Fibroblast of lung (primary cell): ENCODE measurements around the gene STARD9. TPM values are rescaled to one million over a fixed set of nuclear protein-coding genes. Genes with fewer than 3 reads are reported as not detected.

Experiments
- DNase-seq, 2 donors: peaks; one replicate each; pipeline versions ENCODE4 v3.0.0 to v3.0.0-alpha.2; 2010; ENCODE audit warnings: low read depth in 2 of 2
- H2AFZ ChIP-seq: 2 replicates; pipeline ENCODE4 v1.5.1; 2012; ENCODE audit warnings: low read length, control low read depth, inconsistent platforms
- H3K27ac ChIP-seq: 2 replicates; pipeline ENCODE4 v1.5.1; 2011; ENCODE audit warnings: low read length, control low read depth; ENCODE audit not compliant: insufficient read depth
- H3K27me3 ChIP-seq: 2 replicates; pipeline ENCODE4 v1.5.1; 2011; ENCODE audit warnings: mild to moderate bottlenecking, low read length; ENCODE audit not compliant: control insufficient read depth, insufficient read depth
- H3K36me3 ChIP-seq: 2 replicates; pipeline ENCODE4 v1.5.1; 2011; ENCODE audit warnings: low read length; ENCODE audit not compliant: control insufficient read depth, insufficient read depth
- H3K4me1 ChIP-seq: 2 replicates; pipeline ENCODE4 v1.5.1; 2011; ENCODE audit warnings: low read length; ENCODE audit not compliant: control insufficient read depth, insufficient read depth; ENCODE audit errors: extremely low read depth
- H3K4me2 ChIP-seq: 2 replicates; pipeline ENCODE4 v1.5.1; 2011; ENCODE audit warnings: low read length, control low read depth; ENCODE audit not compliant: insufficient read depth; ENCODE audit errors: extremely low read depth
- H3K4me3 ChIP-seq, 4 experiments: fragments of 200-600 bp in 1 of 4; sonication (generic) in 1 of 4; replicated peaks in 1 of 4; 2 replicates each; pipeline ENCODE4 v1.5.1; 2011 to 2016; ENCODE audit warnings: low read length in 4 of 4, low read depth in 3 of 4, mild to moderate bottlenecking in 3 of 4, control low read depth in 2 of 4, inconsistent platforms in 1 of 4, mixed read lengths in 1 of 4; ENCODE audit not compliant: insufficient read depth in 1 of 4; ENCODE audit errors: control extremely low read depth in 1 of 4
- H3K79me2 ChIP-seq: 2 replicates; pipeline ENCODE4 v1.5.1; 2012; ENCODE audit warnings: mild to moderate bottlenecking, low read length, inconsistent platforms; ENCODE audit not compliant: control insufficient read depth, insufficient read depth
- H3K9ac ChIP-seq: 2 replicates; pipeline ENCODE4 v1.5.1; 2011; ENCODE audit warnings: mild to moderate bottlenecking, low read length, control low read depth; ENCODE audit not compliant: insufficient read depth
- H3K9me3 ChIP-seq: 2 replicates; pipeline ENCODE4 v1.5.1; 2012; ENCODE audit warnings: low read depth, low read length; ENCODE audit not compliant: control insufficient read depth, insufficient read depth
- H4K20me1 ChIP-seq: 2 replicates; pipeline ENCODE4 v1.5.1; 2011; ENCODE audit warnings: low read length; ENCODE audit not compliant: control insufficient read depth, insufficient read depth; ENCODE audit errors: extremely low read depth
- CTCF ChIP-seq, 2 donors: IDR thresholded peaks in 1 of 2; conservative IDR thresholded peaks in 1 of 2; 1 replicate in 1 of 2; 2 replicates in 1 of 2; pipeline ENCODE4 v1.5.1; 2011 to 2012; ENCODE audit warnings: low read length in 2 of 2, control low read depth in 1 of 2, inconsistent platforms in 1 of 2, low read depth in 1 of 2, mild to moderate bottlenecking in 1 of 2
- EZH2 ChIP-seq: IDR thresholded peaks from 2 replicates; pipeline ENCODE4 v1.5.1; 2012; ENCODE audit warnings: low read length, control low read depth, mild to moderate bottlenecking; ENCODE audit errors: missing control alignments
- polyA plus RNA-seq, 2 donors: library from polyadenylated mRNA; depleted of rRNA in 1 of 2; stranded (reverse) in 1 of 2; unstranded in 1 of 2; fragments of >200 nt; gene quantifications; 2 replicates each; pipeline ENCODE4 v1.2.1, GENCODE V29; 2011 to 2012; ENCODE audit warnings: missing spikeins in 1 of 2
- total RNA-seq: library from RNA; depleted of rRNA; stranded (reverse); fragments of >200 nt; gene quantifications from 2 replicates; pipeline ENCODE4 v1.2.1, GENCODE V29; 2014

Gene STARD9
- total and polyA plus RNA-seq, 2 donors (not counting 1 experiment from before 2014, with no cell fraction given): 2.5 to 8.3 TPM

- H3K9ac ChIP-seq: no peak overlapping the region
- H3K27ac ChIP-seq: no peak overlapping the region
- H2AFZ ChIP-seq: no peak overlapping the region
- H3K4me1 ChIP-seq: peaks cover 13% of the 10 kb centered on the region
- H3K79me2 ChIP-seq: peaks cover 1% of the 10 kb centered on the region
- peak overlapping the region in 3 of 4 experiments; percentile 2 to 49 (median 25) for H3K4me3 ChIP-seq
- TF ChIP-seq EZH2 (no peak), CTCF (conservative IDR thresholded peaks at IDR 0.05 in 1 of 2, IDR thresholded peaks at IDR 0.05 in 1 of 2; ENCODE audit: low read depth in 1 of 2, low read length in 2 of 2) (no peak)
- no peaks in the 10 kb centered on the region for H3K36me3 ChIP-seq
- H3K9me3 ChIP-seq: no peaks in the 10 kb centered on the region
- H3K27me3 ChIP-seq: no peaks in the 10 kb centered on the region
- H4K20me1 ChIP-seq: no peaks in the 10 kb centered on the region
- peak; percentile 91 for DNase-seq
- H3K4me2 ChIP-seq: peak overlapping the region; percentile 89
These were observed 2.2 kb downstream of the STARD9 start for GRCh38 chr15:42577514-42578031.

DNA sequence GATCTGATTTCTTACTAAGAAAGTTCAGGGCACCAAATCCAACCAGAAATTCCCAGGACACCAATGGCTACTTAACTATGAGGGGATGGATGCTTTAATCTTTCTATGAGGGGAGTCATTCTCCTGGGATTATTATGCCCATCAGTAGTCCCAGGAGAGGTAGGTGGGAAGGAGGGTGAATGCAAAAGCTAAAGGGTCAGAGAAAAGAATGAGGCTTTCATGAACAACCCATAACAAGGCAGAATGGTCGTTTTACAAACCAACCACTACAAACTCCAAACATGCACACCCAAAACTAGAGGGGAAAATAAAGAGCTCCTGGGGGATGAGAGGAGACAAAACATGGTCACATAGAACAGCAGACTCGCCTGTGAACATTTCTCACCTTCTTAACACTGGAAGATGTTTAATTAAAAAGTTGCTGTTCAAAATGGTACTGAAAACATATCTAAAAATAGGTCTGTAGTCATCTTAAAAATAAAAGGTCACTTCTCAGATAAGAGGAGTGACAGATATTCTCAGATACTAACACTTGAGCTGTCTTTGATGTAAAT lies 3.7 kb downstream of the STARD9 start:
- H3K27ac ChIP-seq: no peak overlapping the region
- TF ChIP-seq CTCF (conservative IDR thresholded peaks at IDR 0.05 in 1 of 2, IDR thresholded peaks at IDR 0.05 in 1 of 2; ENCODE audit: low read depth in 1 of 2, low read length in 2 of 2) (no peak), EZH2 (no peak)
- no peaks in the 10 kb centered on the region for H3K9me3 ChIP-seq
- H3K4me2 ChIP-seq: no peak overlapping the region
- H3K4me1 ChIP-seq: peaks cover 13% of the 10 kb centered on the region
- no peaks in the 10 kb centered on the region for H3K27me3 ChIP-seq
- peaks cover 1% of the 10 kb centered on the region for H3K79me2 ChIP-seq
- H4K20me1 ChIP-seq: no peaks in the 10 kb centered on the region
- no peak for DNase-seq
- H3K36me3 ChIP-seq: no peaks in the 10 kb centered on the region
- no peak overlapping the region for H3K9ac ChIP-seq
- no peak overlapping the region for H3K4me3 ChIP-seq
- H2AFZ ChIP-seq: no peak overlapping the region

GRCh38 chr15:42581272-42581730 lies 5.9 kb downstream of the STARD9 start:
- Histone ChIP-seq H3K4me2 (peak overlapping the region; percentile 91), H3K27me3 (no peaks in the 10 kb centered on the region), H3K4me3 (peak overlapping the region; percentile 45 to 59 (median 52)), H2AFZ (peak overlapping the region; percentile 78), H3K27ac (peak overlapping the region; percentile 8), H3K36me3 (peaks cover 3% of the 10 kb centered on the region), H3K9ac (peak overlapping the region; percentile 47), H3K79me2 (no peaks in the 10 kb centered on the region), H3K4me1 (peaks cover 11% of the 10 kb centered on the region), H4K20me1 (no peaks in the 10 kb centered on the region), H3K9me3 (no peaks in the 10 kb centered on the region)
- TF ChIP-seq EZH2 (no peak), CTCF (conservative IDR thresholded peaks at IDR 0.05 in 1 of 2, IDR thresholded peaks at IDR 0.05 in 1 of 2; ENCODE audit: low read depth in 1 of 2, low read length in 2 of 2) (no peak)
- peak; percentile 61 to 73 for DNase-seq
